OCI-LY3 (cell line): ENCODE measurements around the gene CLEC2D.

Experiments used
- EZH2phosphoT487 ChIP-seq: fragments of 200-600 bp; shearing (Covaris generic); IDR thresholded peaks from 2 replicates; pipeline ENCODE4 v1.6.1; 2018; ENCODE audit warnings: antibody characterized with exemption, mixed run types, low read depth
- TF ChIP-seq, protein P1 (sequence below): fragments of 200-600, 300-600 bp; sonication (generic); IDR thresholded peaks from 2 replicates; pipeline ENCODE4 v1.5.1; 2014; ENCODE audit warnings: antibody characterized with exemption, low read length, low read depth

DNA sequence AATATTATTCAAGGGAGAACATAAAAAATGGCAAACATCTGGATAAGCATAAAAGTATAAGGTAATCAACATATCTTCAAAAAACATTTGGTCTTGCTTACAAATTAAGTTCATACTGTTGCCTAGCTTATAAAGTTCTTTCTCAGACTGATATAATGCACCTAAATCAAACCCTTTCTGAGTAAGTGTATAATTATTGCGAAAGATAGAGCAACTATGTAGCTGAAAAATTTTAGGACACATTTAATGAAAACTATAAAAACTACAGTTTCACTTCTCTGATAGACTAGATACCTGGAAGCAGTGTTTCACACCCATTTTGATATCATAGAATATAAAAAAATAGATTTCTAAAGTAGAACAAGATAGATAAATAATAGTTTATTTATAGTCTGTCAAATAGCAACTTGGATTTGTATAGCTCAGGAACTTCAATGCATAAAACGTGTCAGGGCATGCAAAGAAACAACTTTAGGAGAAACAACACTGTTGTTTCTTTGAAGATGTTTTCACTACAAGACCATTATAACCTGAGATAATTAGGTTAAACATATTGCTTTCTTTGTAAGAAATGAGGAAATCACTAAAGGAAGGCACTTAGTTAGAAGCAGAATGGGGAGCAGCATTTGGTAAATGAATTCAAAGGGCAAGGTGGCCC is 55.8 kb downstream of the CLEC2D start:
- TF ChIP-seq, protein P1, sequence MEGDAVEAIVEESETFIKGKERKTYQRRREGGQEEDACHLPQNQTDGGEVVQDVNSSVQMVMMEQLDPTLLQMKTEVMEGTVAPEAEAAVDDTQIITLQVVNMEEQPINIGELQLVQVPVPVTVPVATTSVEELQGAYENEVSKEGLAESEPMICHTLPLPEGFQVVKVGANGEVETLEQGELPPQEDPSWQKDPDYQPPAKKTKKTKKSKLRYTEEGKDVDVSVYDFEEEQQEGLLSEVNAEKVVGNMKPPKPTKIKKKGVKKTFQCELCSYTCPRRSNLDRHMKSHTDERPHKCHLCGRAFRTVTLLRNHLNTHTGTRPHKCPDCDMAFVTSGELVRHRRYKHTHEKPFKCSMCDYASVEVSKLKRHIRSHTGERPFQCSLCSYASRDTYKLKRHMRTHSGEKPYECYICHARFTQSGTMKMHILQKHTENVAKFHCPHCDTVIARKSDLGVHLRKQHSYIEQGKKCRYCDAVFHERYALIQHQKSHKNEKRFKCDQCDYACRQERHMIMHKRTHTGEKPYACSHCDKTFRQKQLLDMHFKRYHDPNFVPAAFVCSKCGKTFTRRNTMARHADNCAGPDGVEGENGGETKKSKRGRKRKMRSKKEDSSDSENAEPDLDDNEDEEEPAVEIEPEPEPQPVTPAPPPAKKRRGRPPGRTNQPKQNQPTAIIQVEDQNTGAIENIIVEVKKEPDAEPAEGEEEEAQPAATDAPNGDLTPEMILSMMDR, result no peak
- no peak for TF ChIP-seq EZH2phosphoT487
